IMR-90 (cell line): ENCODE data around the gene MON2. TPM values are rescaled to one million over a fixed set of nuclear protein-coding genes. Genes with fewer than 3 reads are reported as not detected.
"Not testable (repeated sequence)": the region's sequence is repeated elsewhere in the genome, so short reads cannot be mapped to it uniquely, and the experiment has no call there.

Experiments used
- ATAC-seq: fragments of 200-7000 bp; cut with Tn5 transposase; 2 replicates; pipeline ENCODE4 v1.9.1; 2020; ENCODE audit warnings: low read depth, mild to moderate bottlenecking, moderate library complexity
- BruUV-seq: library from RNA; stranded (reverse); fragments of 400-500 nt; replicated peaks from 2 replicates; lab custom pipeline; 2021; lab: Mats Ljungman, UMichigan
- CTCF ChIA-PET: fragments of 300-600 bp; formaldehyde crosslinking; extraction: SDS; loops from one replicate; lab custom pipeline; 2021; ENCODE audit warnings: antibody characterized with exemption; lab: Yijun Ruan, JAX
- POLR2A ChIA-PET: fragments of 300-600 bp; sonication (Branson Sonifier 250); formaldehyde crosslinking; loops from one replicate; lab custom pipeline; 2022; ENCODE audit warnings: antibody characterized with exemption; ENCODE audit not compliant: unreplicated experiment; lab: Charles Lee
- DNase-seq: peaks from one replicate; pipeline ENCODE4 v3.0.0; 2013
- H2AFZ ChIP-seq: replicated peaks from 2 replicates; pipeline ENCODE3; 2013; ENCODE audit warnings: low read length, mild to moderate bottlenecking; ENCODE audit not compliant: poor library complexity
- H2AK5ac ChIP-seq: 2 replicates; pipeline ENCODE4 v1.6.1; 2013; ENCODE audit warnings: low read depth, low read length, inconsistent platforms
- H2AK9ac ChIP-seq: replicated peaks from 2 replicates; pipeline ENCODE3; 2013; ENCODE audit warnings: mild to moderate bottlenecking, low read depth, low read length, moderate library complexity; ENCODE audit not compliant: poor library complexity
- H2BK120ac ChIP-seq: 2 replicates; pipeline ENCODE4 v1.6.1; 2013; ENCODE audit warnings: low read depth, low read length, inconsistent platforms
- H2BK15ac ChIP-seq: 3 replicates; pipeline ENCODE4 v1.6.1; 2013; ENCODE audit warnings: low read depth, low read length, inconsistent platforms
- H2BK20ac ChIP-seq: 2 replicates; pipeline ENCODE4 v1.6.1; 2013; ENCODE audit warnings: low read depth, mild to moderate bottlenecking, inconsistent platforms, low read length, moderate library complexity
- H2BK5ac ChIP-seq: 2 replicates; pipeline ENCODE4 v1.6.1; 2013; ENCODE audit warnings: mild to moderate bottlenecking, low read depth, low read length, inconsistent platforms; ENCODE audit not compliant: poor library complexity, severe bottlenecking
- H3K14ac ChIP-seq: replicated peaks from 2 replicates; pipeline ENCODE4 v1.6.1; 2013; ENCODE audit warnings: low read depth, low read length, inconsistent platforms
- H3K18ac ChIP-seq: 2 replicates; pipeline ENCODE4 v1.6.1; 2013; ENCODE audit warnings: low read depth, low read length, control low read depth
- H3K23ac ChIP-seq: 2 replicates; pipeline ENCODE4 v1.6.1; 2013; ENCODE audit warnings: low read depth, low read length, inconsistent platforms
- H3K27ac ChIP-seq: 2 replicates; pipeline ENCODE4 v1.5.1; 2013; ENCODE audit warnings: mild to moderate bottlenecking, control low read depth, low read length; ENCODE audit not compliant: insufficient read depth
- H3K27me3 ChIP-seq: 2 replicates; pipeline ENCODE4 v1.6.1; 2013; ENCODE audit warnings: low read length; ENCODE audit not compliant: control insufficient read depth, insufficient read depth
- H3K36me3 ChIP-seq: 2 replicates; pipeline ENCODE4 v1.6.1; 2013; ENCODE audit warnings: low read length, mixed read lengths; ENCODE audit not compliant: control insufficient read depth, insufficient read depth
- H3K4ac ChIP-seq: 2 replicates; pipeline ENCODE4 v1.6.1; 2013; ENCODE audit warnings: low read depth, low read length, inconsistent platforms
- H3K4me1 ChIP-seq: 2 replicates; pipeline ENCODE4 v1.6.1; 2013; ENCODE audit warnings: low read length, mixed read lengths; ENCODE audit not compliant: control insufficient read depth, insufficient read depth
- H3K4me2 ChIP-seq: 2 replicates; pipeline ENCODE4 v1.6.1; 2013; ENCODE audit warnings: low read depth, mild to moderate bottlenecking, control low read depth, low read length, moderate library complexity
- H3K4me3 ChIP-seq: 2 replicates; pipeline ENCODE4 v1.5.1; 2013; ENCODE audit warnings: low read depth, mild to moderate bottlenecking, control low read depth, low read length, moderate library complexity; ENCODE audit not compliant: insufficient read depth
- H3K56ac ChIP-seq: 2 replicates; pipeline ENCODE4 v1.6.1; 2013; ENCODE audit warnings: low read length, inconsistent platforms; ENCODE audit not compliant: insufficient read depth; ENCODE audit errors: extremely low read depth
- H3K79me1 ChIP-seq, 2 experiments: 2 replicates each; pipeline ENCODE4 v1.6.1; 2013; ENCODE audit warnings: low read length in 2 of 2, inconsistent platforms in 1 of 2, low read depth in 1 of 2
- H3K9ac ChIP-seq: 2 replicates; pipeline ENCODE4 v1.6.1; 2013; ENCODE audit warnings: low read depth, low read length, control low read depth
- H3K9me1 ChIP-seq: 2 replicates; pipeline ENCODE4 v1.6.1; 2013; ENCODE audit warnings: low read length, inconsistent platforms; ENCODE audit not compliant: insufficient read depth
- H3K9me3 ChIP-seq: 2 replicates; pipeline ENCODE4 v1.6.1; 2013; ENCODE audit warnings: low read length; ENCODE audit not compliant: control insufficient read depth, insufficient read depth
- H4K20me1 ChIP-seq: 2 replicates; pipeline ENCODE4 v1.6.1; 2013; ENCODE audit warnings: low read length, inconsistent platforms; ENCODE audit not compliant: insufficient read depth
- H4K5ac ChIP-seq: 2 replicates; pipeline ENCODE4 v1.6.1; 2013; ENCODE audit warnings: mild to moderate bottlenecking, low read depth, low read length, control low read depth
- H4K8ac ChIP-seq, 2 experiments: 2 replicates each; pipeline ENCODE4 v1.6.1; 2013; ENCODE audit warnings: low read depth in 2 of 2, low read length in 2 of 2, control low read depth in 1 of 2, inconsistent platforms in 1 of 2
- H4K91ac ChIP-seq: 2 replicates; pipeline ENCODE4 v1.6.1; 2013; ENCODE audit warnings: low read depth, low read length, inconsistent platforms; ENCODE audit not compliant: insufficient read depth
- BHLHE40 ChIP-seq: fragments of 150-350 bp; IDR thresholded peaks from 2 replicates; pipeline ENCODE4 v1.6.1; 2016; ENCODE audit warnings: mild to moderate bottlenecking, low read depth, low read length
- MXI1 ChIP-seq: IDR thresholded peaks from 2 replicates; pipeline ENCODE4 v1.6.1; 2012; ENCODE audit warnings: low read depth, mild to moderate bottlenecking, low read length, moderate library complexity, borderline replicate concordance
- WGBS, 2 experiments: methylation state at CpG; one replicate each; pipeline versions ENCODE4 v1.1.5 to v1.1.7; 2013; ENCODE audit warnings: missing lambda C conversion rate in 2 of 2; ENCODE audit not compliant: insufficient read length in 1 of 2; ENCODE audit errors: extremely low coverage in 2 of 2; 5-methylcytosine and 5-hydroxymethylcytosine counted together
- dilution Hi-C: fragments of 300-500 bp; cut with HindIII; formaldehyde crosslinking; loops from one replicate; pipeline ENCODE4 v1.14.3; 2018; ENCODE audit warnings: low sequenced_read_pairs; ENCODE audit not compliant: unreplicated experiment
- in situ Hi-C: fragments of 300-500 bp; cut with MboI; formaldehyde crosslinking; loops from 3 replicates; pipeline ENCODE4 v1.14.3; 2019; ENCODE audit warnings: low sequenced_read_pairs, inconsistent platforms, mixed read lengths
- intact Hi-C: fragments of 100-400 bp; cut with micrococcal nuclease; formaldehyde crosslinking; loops from 2 replicates; pipeline ENCODE4 v1.10.0; 2022
- polyA plus RNA-seq, 3 experiments: library from polyadenylated mRNA; depleted of rRNA; stranded (reverse); fragments of >200 nt; gene quantifications; 2 replicates each; pipeline ENCODE4 v1.2.3, GENCODE V29; 2012; ENCODE audit warnings: low replicate concordance in 1 of 3
- total RNA-seq: library from RNA; depleted of rRNA; stranded (reverse); fragments of >200 nt; gene quantifications from 2 replicates; pipeline ENCODE4 v1.2.3, GENCODE V29; 2012
- TF ChIP-seq, protein P1 (sequence below): conservative IDR thresholded peaks from 2 replicates; pipeline ENCODE4 v1.5.1; 2012; ENCODE audit warnings: mild to moderate bottlenecking, low read depth, low read length, improper control_type of control experiment

The MON2 gene
- total and polyA plus RNA-seq, 2 of the 4 experiments (the other 2 are of a cell fraction), result 13.2 to 39.3 TPM

DNA sequence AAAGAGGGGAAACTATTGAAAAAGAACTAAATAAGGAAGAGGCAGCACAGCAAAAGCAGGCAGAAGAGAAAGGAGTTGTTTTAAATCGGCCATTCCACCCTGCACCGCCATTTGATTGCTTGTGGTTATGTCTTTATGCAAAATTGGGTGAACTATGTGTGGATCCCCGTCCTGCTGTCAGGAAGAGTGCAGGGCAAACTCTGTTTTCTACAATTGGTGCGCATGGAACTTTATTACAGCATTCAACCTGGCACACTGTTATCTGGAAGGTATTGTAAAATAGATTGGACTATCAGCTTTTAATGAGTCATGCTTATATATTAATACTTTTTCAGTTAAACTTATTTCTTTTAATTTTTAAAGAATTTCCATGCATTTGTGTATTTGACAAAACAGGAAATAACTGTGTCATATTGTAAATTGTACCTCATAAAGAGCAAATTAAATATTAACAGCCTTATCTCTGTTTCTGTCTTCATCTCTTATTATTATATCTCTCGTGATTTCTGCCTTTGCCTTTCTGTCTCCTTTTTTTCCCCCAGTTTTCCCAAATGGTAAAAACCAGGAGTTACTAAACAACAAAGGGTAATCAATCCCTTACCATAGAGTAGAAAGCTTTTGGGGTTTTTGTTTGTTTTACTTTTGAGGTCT is 86.4 kb downstream of the MON2 start:
- no peak overlapping the region for H3K14ac ChIP-seq
- H3K18ac ChIP-seq, result no peak overlapping the region
- H3K4me1 ChIP-seq, result no peaks in the 10 kb centered on the region
- no peak overlapping the region for H2BK15ac ChIP-seq
- no peak overlapping the region for H2AK5ac ChIP-seq
- H3K4ac ChIP-seq, result no peak overlapping the region
- in situ Hi-C loops, result no loop called here
- H3K27me3 ChIP-seq, result no peaks in the 10 kb centered on the region
- no peak overlapping the region for H3K23ac ChIP-seq
- intact Hi-C loops, result no loop called here
- H2AK9ac ChIP-seq, result no peak overlapping the region
- H2BK20ac ChIP-seq, result no peak overlapping the region
- BruUV-seq, result no TSS peak
- POLR2A ChIA-PET, result no interaction called here
- WGBS, 2 experiments, result no CpG with 5 or more reads among the region's 5 CpGs
- H3K9me1 ChIP-seq, result no peaks in the 10 kb centered on the region
- no peak overlapping the region for H4K91ac ChIP-seq
- H2BK120ac ChIP-seq, result no peak overlapping the region
- H2BK5ac ChIP-seq, result no peak overlapping the region
- dilution Hi-C loops, result no loop called here
- H3K9ac ChIP-seq, result no peak overlapping the region
- H3K9me3 ChIP-seq, result no peaks in the 10 kb centered on the region
- H3K4me3 ChIP-seq, result no peak overlapping the region
- TF ChIP-seq BHLHE40, result no peak
- no peak for TF ChIP-seq MXI1
- TF ChIP-seq, protein P1, sequence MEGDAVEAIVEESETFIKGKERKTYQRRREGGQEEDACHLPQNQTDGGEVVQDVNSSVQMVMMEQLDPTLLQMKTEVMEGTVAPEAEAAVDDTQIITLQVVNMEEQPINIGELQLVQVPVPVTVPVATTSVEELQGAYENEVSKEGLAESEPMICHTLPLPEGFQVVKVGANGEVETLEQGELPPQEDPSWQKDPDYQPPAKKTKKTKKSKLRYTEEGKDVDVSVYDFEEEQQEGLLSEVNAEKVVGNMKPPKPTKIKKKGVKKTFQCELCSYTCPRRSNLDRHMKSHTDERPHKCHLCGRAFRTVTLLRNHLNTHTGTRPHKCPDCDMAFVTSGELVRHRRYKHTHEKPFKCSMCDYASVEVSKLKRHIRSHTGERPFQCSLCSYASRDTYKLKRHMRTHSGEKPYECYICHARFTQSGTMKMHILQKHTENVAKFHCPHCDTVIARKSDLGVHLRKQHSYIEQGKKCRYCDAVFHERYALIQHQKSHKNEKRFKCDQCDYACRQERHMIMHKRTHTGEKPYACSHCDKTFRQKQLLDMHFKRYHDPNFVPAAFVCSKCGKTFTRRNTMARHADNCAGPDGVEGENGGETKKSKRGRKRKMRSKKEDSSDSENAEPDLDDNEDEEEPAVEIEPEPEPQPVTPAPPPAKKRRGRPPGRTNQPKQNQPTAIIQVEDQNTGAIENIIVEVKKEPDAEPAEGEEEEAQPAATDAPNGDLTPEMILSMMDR, result no peak
- no peak overlapping the region for H4K5ac ChIP-seq
- H3K27ac ChIP-seq, result no peak overlapping the region
- no peak overlapping the region for H3K56ac ChIP-seq
- H3K79me1 ChIP-seq, result peaks cover 0 to 5% of the 10 kb centered on the region in 2 experiments; a peak in 2 of 4 replicates
- no peak for ATAC-seq
- CTCF ChIA-PET, result no interaction called here
- no peaks in the 10 kb centered on the region for H4K20me1 ChIP-seq
- no peak for DNase-seq
- no peak overlapping the region for H3K4me2 ChIP-seq
- H4K8ac ChIP-seq, result no peak overlapping the region
- H3K36me3 ChIP-seq, result peaks cover 25% of the 10 kb centered on the region
- no peak overlapping the region for H2AFZ ChIP-seq

DNA sequence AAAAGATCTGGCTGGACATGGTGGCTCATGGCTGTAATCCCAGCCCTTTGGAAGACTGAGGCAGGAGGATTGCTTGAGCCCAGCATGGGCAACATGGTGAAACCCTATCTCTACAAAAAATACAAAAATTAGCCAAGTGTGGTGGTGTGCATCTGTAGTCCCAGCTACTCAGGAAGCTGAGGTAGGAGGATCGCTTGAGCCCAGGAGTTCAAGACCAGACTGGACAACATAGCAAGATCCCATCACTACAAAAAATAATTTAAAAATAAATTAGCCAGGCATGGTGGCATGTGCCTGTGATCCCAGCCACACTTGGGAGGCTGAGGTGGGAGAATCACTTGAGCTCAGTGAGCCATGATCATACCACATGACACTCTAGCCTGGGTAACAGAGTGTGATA is 92.7 kb downstream of the MON2 start:
- dilution Hi-C loops, H3K56ac ChIP-seq, H2AFZ ChIP-seq, H4K91ac ChIP-seq, H2BK5ac ChIP-seq, POLR2A ChIA-PET, in situ Hi-C loops, H3K79me1 ChIP-seq, H2AK9ac ChIP-seq, H2AK5ac ChIP-seq, ATAC-seq, H3K4me2 ChIP-seq, H3K23ac ChIP-seq, H2BK120ac ChIP-seq, H2BK15ac ChIP-seq, H4K20me1 ChIP-seq, H4K5ac ChIP-seq, H3K27me3 ChIP-seq, H3K18ac ChIP-seq, H3K14ac ChIP-seq, H3K9ac ChIP-seq, H4K8ac ChIP-seq, H3K9me3 ChIP-seq, H3K4ac ChIP-seq, H3K4me1 ChIP-seq, H3K9me1 ChIP-seq, BruUV-seq, H3K4me3 ChIP-seq, DNase-seq, H2BK20ac ChIP-seq, H3K27ac ChIP-seq: not testable (repeated sequence)
- CTCF ChIA-PET, result interaction anchor here (0.6 to 1.7 kb wide), 3 partner anchors 9 to 285 kb away, joined by 3 to 5 read pairs (median 3); no protein-coding TSS in a partner anchor
- intact Hi-C loops, result loop anchor here (2.0 kb wide), 1 partner anchor 19 kb away; no protein-coding TSS in a partner anchor
- H3K36me3 ChIP-seq, result peaks cover 24% of the 10 kb centered on the region
- no CpG with 5 or more reads among the region's 1 CpG for WGBS, 2 experiments
